ENCODE data around the gene GAS7. TPM values are rescaled to one million over a fixed set of nuclear protein-coding genes. Genes with fewer than 3 reads are reported as not detected.
A peak's percentile ranks its signal among the peaks of the same experiment; 100 is the strongest.

GAS7 gene
- total RNA-seq, 1 experiment from 2014 or later, result 2.5 TPM

- DNase-seq (ENCODE audit: low read depth), result no peak
Observed at GRCh38 chr17:10200645-10201044, 2.2 kb upstream of the GAS7 start.

- no peak for DNase-seq (ENCODE audit: low read depth)
Observed at GRCh38 chr17:10200016-10200415, 1.6 kb upstream of the GAS7 start.

GRCh38 chr17:10197721-10198508 lies 491 bp downstream of the GAS7 start:
- peak; percentile 28 for DNase-seq (ENCODE audit: low read depth)

- DNase-seq (ENCODE audit: low read depth), result no peak
Observed at GRCh38 chr17:10197362-10197720, 1.1 kb downstream of the GAS7 start.

- DNase-seq (ENCODE audit: low read depth), result no peak
Observed at GRCh38 chr17:10196941-10197340, 1.5 kb downstream of the GAS7 start.

GRCh38 chr17:10196384-10196895 lies 2.0 kb downstream of the GAS7 start:
- DNase-seq (ENCODE audit: low read depth), result no peak

- DNase-seq (ENCODE audit: low read depth), result no peak
Observed at GRCh38 chr17:10195090-10195805, 3.2 kb downstream of the GAS7 start.

GRCh38 chr17:10193632-10194031 lies 4.8 kb downstream of the GAS7 start:
- DNase-seq (ENCODE audit: low read depth), result no peak

GRCh38 chr17:10192972-10193371 lies 5.4 kb downstream of the GAS7 start:
- no peak for DNase-seq (ENCODE audit: low read depth)

GRCh38 chr17:10192461-10192860 lies 5.9 kb downstream of the GAS7 start:
- no peak for DNase-seq (ENCODE audit: low read depth)

GRCh38 chr17:10187456-10187855 lies 10.9 kb downstream of the GAS7 start:
- DNase-seq (ENCODE audit: low read depth), result no peak

GRCh38 chr17:10186771-10187410 lies 11.5 kb downstream of the GAS7 start:
- no peak for DNase-seq (ENCODE audit: low read depth)

- DNase-seq (ENCODE audit: low read depth), result no peak
Observed at GRCh38 chr17:10183931-10184930, 14.2 kb downstream of the GAS7 start.

- no peak for DNase-seq (ENCODE audit: low read depth)
Observed at GRCh38 chr17:10182785-10183184, 15.6 kb downstream of the GAS7 start.

GRCh38 chr17:10178506-10178991 lies 19.9 kb downstream of the GAS7 start:
- peak; percentile 50 for DNase-seq (ENCODE audit: low read depth)

GRCh38 chr17:10177913-10178505 lies 20.4 kb downstream of the GAS7 start:
- peak; percentile 93 for DNase-seq (ENCODE audit: low read depth)

- no peak for DNase-seq (ENCODE audit: low read depth)
Observed at GRCh38 chr17:10177131-10177912, 21.1 kb downstream of the GAS7 start.

- no peak for DNase-seq (ENCODE audit: low read depth)
Observed at GRCh38 chr17:10173913-10174312, 24.5 kb downstream of the GAS7 start.

GRCh38 chr17:10172778-10173177 lies 25.6 kb downstream of the GAS7 start:
- no peak for DNase-seq (ENCODE audit: low read depth)

GRCh38 chr17:10172241-10172741 lies 26.1 kb downstream of the GAS7 start:
- peak; percentile 57 for DNase-seq (ENCODE audit: low read depth)
